Gastrocnemius medialis (tissue), 4 donors: ENCODE measurements around the gene TTLL9.

Source experiments
- POLR2A ChIP-seq, 2 donors: fragments of 450-650 bp; IDR thresholded peaks; one replicate each; pipeline ENCODE4 v1.6.1; 2017; ENCODE audit warnings: antibody characterized with exemption in 2 of 2, mild to moderate bottlenecking in 2 of 2, moderate library complexity in 2 of 2
- TF ChIP-seq, protein P1 (sequence below), 5 experiments: fragments of 450-650 bp in 3 of 5; fragments of 200-600 bp in 2 of 5; sonication (generic) in 2 of 5; IDR thresholded peaks in 4 of 5; conservative IDR thresholded peaks in 1 of 5; 1 replicate in 4 of 5; 2 replicates in 1 of 5; pipeline ENCODE4 v1.5.1; 2016 to 2019; ENCODE audit warnings: antibody characterized with exemption in 5 of 5, mild to moderate bottlenecking in 3 of 5, moderate library complexity in 3 of 5

DNA sequence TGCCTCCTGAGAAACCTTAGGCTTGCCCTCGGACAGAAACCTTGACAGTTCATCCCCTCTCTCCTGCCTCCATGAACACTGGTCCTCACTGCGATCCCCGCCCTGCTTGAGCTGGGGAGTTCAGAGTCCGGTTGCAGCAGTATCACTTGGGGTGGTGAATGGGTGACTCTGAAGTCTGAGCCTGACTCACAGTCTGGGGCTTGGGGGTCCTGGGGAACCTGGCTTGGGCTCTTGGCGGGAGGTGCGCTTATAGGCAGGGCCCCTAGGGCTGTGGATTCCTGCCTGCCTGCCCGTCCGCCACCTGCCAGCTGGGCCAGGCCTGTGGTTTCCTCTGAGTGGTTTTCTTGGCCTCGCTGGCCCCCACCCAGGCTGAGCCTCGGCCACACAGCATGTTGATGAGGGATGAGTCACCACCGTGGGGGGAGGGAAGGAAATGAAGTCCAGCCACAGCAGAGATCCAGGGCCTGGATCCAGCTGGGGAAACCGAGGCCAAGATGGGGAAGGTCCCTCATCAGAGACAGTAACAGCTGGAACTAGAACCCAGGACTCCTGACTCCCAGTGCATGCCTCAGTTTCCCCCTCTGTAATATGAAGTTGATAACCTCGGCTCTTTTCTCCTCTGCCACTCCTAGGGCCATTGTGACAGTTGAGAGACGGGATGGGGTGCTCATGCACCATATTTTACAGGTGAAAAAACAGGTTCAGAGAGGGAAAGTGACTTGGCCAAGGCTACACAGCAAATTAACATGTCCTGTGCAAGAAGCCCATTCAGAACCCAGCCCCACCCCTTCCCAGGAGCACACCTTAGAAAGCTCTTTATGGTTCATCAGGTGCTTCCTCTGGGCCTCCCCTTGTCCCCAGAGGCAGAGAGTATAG lies 34.2 kb upstream of the TTLL9 start:
- TF ChIP-seq, protein P1, sequence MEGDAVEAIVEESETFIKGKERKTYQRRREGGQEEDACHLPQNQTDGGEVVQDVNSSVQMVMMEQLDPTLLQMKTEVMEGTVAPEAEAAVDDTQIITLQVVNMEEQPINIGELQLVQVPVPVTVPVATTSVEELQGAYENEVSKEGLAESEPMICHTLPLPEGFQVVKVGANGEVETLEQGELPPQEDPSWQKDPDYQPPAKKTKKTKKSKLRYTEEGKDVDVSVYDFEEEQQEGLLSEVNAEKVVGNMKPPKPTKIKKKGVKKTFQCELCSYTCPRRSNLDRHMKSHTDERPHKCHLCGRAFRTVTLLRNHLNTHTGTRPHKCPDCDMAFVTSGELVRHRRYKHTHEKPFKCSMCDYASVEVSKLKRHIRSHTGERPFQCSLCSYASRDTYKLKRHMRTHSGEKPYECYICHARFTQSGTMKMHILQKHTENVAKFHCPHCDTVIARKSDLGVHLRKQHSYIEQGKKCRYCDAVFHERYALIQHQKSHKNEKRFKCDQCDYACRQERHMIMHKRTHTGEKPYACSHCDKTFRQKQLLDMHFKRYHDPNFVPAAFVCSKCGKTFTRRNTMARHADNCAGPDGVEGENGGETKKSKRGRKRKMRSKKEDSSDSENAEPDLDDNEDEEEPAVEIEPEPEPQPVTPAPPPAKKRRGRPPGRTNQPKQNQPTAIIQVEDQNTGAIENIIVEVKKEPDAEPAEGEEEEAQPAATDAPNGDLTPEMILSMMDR (IDR thresholded peaks at IDR 0.05 in 4 of 5, conservative IDR thresholded peaks at IDR 0.05 in 1 of 5) = no peak
- TF ChIP-seq POLR2A (IDR thresholded peaks at IDR 0.05) = no peak
